Skin epidermis (tissue), 12 donors: ENCODE measurements around the gene CDC5L.

Experiments used
- H3K27ac ChIP-seq, 21 experiments: fragments of 200-600 bp; sonication (generic) in 11 of 21; one replicate each; pipeline ENCODE4 v1.5.0; 2020; ENCODE audit warnings: mild to moderate bottlenecking in 3 of 21, inconsistent platforms in 2 of 21, moderate library complexity in 2 of 21
- H3K4me3 ChIP-seq, 7 experiments: fragments of 200-600 bp; sonication (generic) in 2 of 7; one replicate each; pipeline ENCODE4 v1.5.0; 2020; ENCODE audit warnings: inconsistent platforms in 2 of 7, mild to moderate bottlenecking in 2 of 7, moderate library complexity in 1 of 7

Gene CDC5L

GRCh38 chr6:44367681-44368080, 19.8 kb upstream of the CDC5L start:
- no peak overlapping the region for H3K4me3 ChIP-seq

DNA sequence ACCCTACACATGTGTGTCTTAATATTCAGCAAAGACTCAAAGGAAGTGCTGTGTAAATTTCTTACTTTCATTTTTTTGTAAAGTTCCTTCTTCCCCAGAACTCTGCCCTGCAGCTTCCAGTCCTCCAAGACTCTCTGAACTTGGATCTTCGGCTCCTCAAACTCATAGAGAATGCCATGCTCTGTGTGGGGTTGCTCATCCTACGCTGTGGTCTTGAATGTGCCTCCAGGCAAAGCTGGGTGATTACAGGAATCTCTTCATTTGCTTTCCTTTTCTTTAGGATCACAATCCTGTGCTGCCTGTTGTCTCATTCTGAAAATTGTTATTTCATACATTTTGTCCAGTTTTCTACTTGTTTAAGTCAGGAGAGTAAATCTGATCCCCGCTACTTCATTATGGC, 14.5 kb upstream of the CDC5L start:
- Histone ChIP-seq H3K27ac (no peak overlapping the region), H3K4me3 (no peak overlapping the region)

More at GRCh38 chr6:44367681-44368080, 19.8 kb upstream of the CDC5L start:
- H3K27ac ChIP-seq = no peak overlapping the region

GRCh38 chr6:44373787-44374186, 13.7 kb upstream of the CDC5L start:
- Histone ChIP-seq H3K27ac (no peak overlapping the region), H3K4me3 (no peak overlapping the region)

DNA sequence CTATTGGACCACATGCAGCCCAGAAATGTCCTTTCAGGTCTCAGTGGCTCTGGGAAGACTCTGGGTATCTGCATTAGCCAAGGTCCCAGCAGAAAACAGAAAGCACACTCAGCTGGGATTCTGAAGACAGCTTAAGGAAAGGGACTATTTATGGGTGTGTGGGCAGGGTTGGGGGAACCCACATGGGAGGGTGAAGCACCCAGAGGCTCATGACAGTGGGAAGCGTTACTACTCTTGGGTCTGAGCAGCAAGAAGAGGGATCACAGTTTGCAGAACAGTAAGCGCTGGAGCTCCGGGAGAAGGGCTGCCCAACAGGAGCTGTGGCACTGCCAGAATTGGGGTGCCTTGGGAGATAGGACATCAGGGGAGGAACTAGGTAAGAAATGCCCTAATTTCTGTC, 12.4 kb upstream of the CDC5L start:
- no peak overlapping the region for H3K4me3 ChIP-seq
- H3K27ac ChIP-seq = no peak overlapping the region

DNA sequence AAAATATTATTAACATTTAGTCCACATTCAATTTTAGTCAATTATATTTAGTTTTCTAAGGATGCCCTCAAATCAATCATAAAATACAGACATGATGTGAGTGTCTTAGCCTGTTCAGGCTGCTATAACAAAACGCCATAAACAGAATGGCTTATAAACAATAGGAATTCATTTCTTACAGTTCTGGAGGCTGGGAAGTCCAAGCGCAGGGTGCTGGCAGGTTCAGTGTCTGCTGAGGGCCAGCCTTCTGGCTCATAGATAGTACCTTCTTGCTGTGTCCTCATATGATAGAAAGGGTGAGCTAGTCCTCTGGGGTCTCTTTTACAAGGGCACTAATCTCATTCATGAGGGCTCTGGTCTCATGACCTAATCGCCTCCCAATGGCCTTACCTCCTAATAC, 10.0 kb upstream of the CDC5L start:
- Histone ChIP-seq H3K27ac (no peak overlapping the region), H3K4me3 (no peak overlapping the region)

- no peak overlapping the region for H3K27ac ChIP-seq
- no peak overlapping the region for H3K4me3 ChIP-seq
Measured at GRCh38 chr6:44377971-44378370, 9.5 kb upstream of the CDC5L start.

GRCh38 chr6:44381739-44382138, 5.8 kb upstream of the CDC5L start:
- no peak overlapping the region for H3K4me3 ChIP-seq
- no peak overlapping the region for H3K27ac ChIP-seq

- Histone ChIP-seq H3K4me3 (peak overlapping the region; percentile 62 to 95 (median 78)), H3K27ac (peak overlapping the region in 19 of 21 experiments; percentile 83 to 98 (median 94))
Measured at GRCh38 chr6:44386364-44386928, 1.1 kb upstream of the CDC5L start.

DNA sequence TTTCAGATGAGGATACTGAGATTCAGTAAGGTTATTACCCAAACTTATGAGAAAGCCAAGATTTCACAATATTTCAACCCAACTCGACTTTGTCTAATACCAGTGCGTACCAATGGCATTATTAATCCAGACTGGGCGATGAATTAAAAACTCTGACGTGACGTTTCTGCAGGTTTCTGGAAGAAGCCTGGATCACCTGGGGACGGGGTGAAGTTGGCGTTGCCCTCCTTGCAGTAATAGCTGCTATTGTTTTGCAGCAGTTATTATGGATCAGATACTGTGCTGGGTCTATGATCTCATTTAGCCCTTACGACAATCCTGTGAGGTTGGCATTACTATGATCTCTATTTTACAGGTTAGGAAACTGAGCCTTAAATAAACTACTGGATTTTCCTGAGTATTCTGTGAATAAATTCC, 569 bp upstream of the CDC5L start:
- peak overlapping the region; percentile 62 to 95 (median 78) for H3K4me3 ChIP-seq
- peak overlapping the region in 20 of 21 experiments; percentile 83 to 98 (median 94) for H3K27ac ChIP-seq

- Histone ChIP-seq H3K4me3 (peak overlapping the region; percentile 62 to 95 (median 78)), H3K27ac (peak overlapping the region in 20 of 21 experiments; percentile 83 to 98 (median 94))
Measured at GRCh38 chr6:44388135-44388487, 605 bp downstream of the CDC5L start.

DNA sequence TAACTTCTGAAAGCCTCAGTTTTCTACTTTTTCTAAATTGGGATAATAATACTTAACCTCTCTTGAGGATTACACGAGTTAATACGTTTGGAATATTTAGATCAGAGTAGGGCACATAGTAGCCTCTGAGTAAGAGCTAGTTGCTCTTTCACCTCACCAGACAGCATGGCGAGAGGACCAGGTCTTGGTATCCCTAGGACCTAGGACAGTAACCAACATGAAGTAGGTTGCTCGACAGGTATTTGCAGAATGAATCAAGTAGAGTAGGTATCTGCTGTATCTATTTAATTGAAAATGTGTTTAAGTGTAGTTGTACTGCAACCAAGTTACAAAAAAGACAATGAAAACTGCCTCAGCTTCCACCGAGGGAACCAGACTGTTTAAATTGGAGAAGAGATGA, 1.4 kb downstream of the CDC5L start:
- H3K27ac ChIP-seq = no peak overlapping the region

DNA sequence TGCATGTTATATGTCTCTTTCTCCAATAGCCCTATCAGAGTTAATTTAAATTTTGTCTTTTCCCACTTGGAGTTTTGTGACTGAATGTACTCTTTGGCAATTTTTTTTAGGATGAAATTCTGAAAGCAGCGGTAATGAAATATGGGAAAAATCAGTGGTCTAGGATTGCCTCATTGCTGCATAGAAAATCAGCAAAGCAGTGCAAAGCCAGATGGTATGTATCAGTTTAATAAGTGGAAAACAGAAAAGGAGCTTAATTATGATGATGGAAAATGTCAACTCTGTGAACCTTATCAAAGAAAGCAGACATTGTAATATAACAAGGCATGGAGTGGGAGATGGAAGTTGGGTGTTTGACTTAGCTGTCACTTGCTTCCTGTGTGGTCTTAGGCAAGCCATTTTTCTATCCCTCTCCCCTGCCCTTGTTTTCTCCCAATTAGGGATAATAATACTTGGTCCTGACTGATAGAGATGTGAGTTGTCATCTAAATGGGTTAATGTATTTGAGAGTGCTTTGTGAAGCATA, 2.7 kb downstream of the CDC5L start:
- no peak overlapping the region for H3K4me3 ChIP-seq
- no peak overlapping the region for H3K27ac ChIP-seq

More for the DNA sequence above, 1.4 kb downstream of the CDC5L start:
- H3K4me3 ChIP-seq = peak overlapping the region in 4 of 7 experiments; percentile 62 to 93 (median 73)

GRCh38 chr6:44395501-44395900, 8.0 kb downstream of the CDC5L start:
- Histone ChIP-seq H3K27ac (no peak overlapping the region), H3K4me3 (no peak overlapping the region)

- peak overlapping the region in 1 of 21 experiments; percentile 1 for H3K27ac ChIP-seq
Measured at GRCh38 chr6:44396968-44397367, 9.5 kb downstream of the CDC5L start.

DNA sequence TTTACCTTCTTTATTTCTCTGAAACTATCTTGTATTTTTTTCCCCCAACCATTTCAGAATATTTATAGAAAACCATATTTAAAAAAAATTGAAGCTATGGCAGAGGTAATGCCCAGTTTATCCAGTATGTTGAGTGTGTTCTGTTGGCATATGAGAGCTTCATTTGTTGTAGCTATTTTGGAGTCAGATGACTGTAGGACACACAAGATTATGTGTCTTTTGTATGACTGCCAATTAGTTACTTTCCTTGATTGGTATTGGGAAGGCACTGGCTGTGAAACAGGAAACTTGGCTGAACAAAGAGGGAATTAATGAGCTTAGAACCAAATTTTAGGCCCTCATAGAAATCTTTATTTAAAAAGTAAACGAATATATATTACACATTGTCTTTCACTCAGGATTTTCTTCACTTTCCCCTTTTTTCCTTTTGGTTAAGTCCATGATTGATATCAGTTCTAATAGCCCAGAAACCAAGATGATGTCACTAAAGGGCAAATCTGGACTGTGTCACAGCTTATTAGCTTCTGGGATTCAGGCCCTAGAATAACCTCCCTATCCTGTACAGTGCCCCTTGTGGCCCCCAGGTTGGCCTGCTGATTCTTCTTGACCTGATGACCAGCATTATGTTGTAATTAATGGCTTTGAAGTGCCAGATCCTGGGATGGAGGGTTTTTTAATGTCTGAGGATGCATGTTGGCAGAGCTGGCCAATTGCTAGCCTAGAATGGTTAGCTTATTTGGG, 10.1 kb downstream of the CDC5L start:
- no peak overlapping the region for H3K4me3 ChIP-seq
- peak overlapping the region in 1 of 21 experiments; percentile 1 for H3K27ac ChIP-seq

More at GRCh38 chr6:44396968-44397367, 9.5 kb downstream of the CDC5L start:
- H3K4me3 ChIP-seq = no peak overlapping the region

GRCh38 chr6:44399991-44400390, 12.5 kb downstream of the CDC5L start:
- Histone ChIP-seq H3K27ac (no peak overlapping the region), H3K4me3 (no peak overlapping the region)

GRCh38 chr6:44400572-44400971, 13.1 kb downstream of the CDC5L start:
- Histone ChIP-seq H3K27ac (no peak overlapping the region), H3K4me3 (no peak overlapping the region)

GRCh38 chr6:44401138-44401537, 13.6 kb downstream of the CDC5L start:
- H3K4me3 ChIP-seq = no peak overlapping the region
- H3K27ac ChIP-seq = no peak overlapping the region

GRCh38 chr6:44404022-44404714, 16.7 kb downstream of the CDC5L start:
- H3K27ac ChIP-seq = no peak overlapping the region
- no peak overlapping the region for H3K4me3 ChIP-seq

DNA sequence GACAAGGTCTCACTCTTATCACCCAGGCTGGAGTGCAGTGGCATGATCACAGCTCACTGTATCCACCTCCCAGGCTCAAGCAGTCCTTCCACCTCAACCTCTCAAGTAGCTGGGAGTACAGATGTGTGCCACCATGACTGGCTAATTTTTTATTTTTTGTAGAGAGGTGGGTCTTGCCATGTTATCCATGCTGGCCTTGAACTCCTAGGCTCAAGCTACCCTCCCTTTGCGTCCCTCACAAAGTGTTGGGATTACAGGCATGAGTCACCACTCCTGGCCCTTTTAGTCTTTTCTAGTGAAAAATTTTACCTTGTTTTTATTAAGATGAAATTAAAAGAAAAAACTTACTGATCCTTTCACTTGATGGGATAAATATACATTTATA, 17.2 kb downstream of the CDC5L start:
- Histone ChIP-seq H3K27ac (no peak overlapping the region), H3K4me3 (no peak overlapping the region)
